AG10803 (cell line): ENCODE measurements around the gene CORO7.

ENCODE experiments used
- DNase-seq: peaks from one replicate; pipeline ENCODE4 v3.0.0; 2010; ENCODE audit warnings: low read depth
- H3K4me3 ChIP-seq: 2 replicates; pipeline ENCODE4 v1.5.1; 2011; ENCODE audit warnings: mild to moderate bottlenecking, low read length, control low read depth
- TF ChIP-seq, protein P1 (sequence below): conservative IDR thresholded peaks from 2 replicates; pipeline ENCODE4 v1.5.1; 2011; ENCODE audit warnings: mild to moderate bottlenecking, low read length, control low read depth, inconsistent platforms

Gene CORO7

GRCh38 chr16:4381935-4382794 lies 34.2 kb downstream of the CORO7 start:
- H3K4me3 ChIP-seq = no peak overlapping the region
- DNase-seq = no peak
- TF ChIP-seq, protein P1, sequence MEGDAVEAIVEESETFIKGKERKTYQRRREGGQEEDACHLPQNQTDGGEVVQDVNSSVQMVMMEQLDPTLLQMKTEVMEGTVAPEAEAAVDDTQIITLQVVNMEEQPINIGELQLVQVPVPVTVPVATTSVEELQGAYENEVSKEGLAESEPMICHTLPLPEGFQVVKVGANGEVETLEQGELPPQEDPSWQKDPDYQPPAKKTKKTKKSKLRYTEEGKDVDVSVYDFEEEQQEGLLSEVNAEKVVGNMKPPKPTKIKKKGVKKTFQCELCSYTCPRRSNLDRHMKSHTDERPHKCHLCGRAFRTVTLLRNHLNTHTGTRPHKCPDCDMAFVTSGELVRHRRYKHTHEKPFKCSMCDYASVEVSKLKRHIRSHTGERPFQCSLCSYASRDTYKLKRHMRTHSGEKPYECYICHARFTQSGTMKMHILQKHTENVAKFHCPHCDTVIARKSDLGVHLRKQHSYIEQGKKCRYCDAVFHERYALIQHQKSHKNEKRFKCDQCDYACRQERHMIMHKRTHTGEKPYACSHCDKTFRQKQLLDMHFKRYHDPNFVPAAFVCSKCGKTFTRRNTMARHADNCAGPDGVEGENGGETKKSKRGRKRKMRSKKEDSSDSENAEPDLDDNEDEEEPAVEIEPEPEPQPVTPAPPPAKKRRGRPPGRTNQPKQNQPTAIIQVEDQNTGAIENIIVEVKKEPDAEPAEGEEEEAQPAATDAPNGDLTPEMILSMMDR = no peak

DNA sequence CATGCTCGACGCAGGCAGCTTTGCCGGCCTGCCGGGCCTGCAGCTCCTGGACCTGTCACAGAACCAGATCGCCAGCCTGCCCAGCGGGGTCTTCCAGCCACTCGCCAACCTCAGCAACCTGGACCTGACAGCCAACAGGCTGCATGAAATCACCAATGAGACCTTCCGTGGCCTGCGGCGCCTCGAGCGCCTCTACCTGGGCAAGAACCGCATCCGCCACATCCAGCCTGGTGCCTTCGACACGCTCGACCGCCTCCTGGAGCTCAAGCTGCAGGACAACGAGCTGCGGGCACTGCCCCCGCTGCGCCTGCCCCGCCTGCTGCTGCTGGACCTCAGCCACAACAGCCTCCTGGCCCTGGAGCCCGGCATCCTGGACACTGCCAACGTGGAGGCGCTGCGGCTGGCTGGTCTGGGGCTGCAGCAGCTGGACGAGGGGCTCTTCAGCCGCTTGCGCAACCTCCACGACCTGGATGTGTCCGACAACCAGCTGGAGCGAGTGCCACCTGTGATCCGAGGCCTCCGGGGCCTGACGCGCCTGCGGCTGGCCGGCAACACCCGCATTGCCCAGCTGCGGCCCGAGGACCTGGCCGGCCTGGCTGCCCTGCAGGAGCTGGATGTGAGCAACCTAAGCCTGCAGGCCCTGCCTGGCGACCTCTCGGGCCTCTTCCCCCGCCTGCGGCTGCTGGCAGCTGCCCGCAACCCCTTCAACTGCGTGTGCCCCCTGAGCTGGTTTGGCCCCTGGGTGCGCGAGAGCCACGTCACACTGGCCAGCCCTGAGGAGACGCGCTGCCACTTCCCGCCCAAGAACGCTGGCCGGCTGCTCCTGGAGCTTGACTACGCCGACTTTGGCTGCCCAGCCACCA lies 35.1 kb downstream of the CORO7 start:
- TF ChIP-seq, protein P1 = no peak
- no peak for DNase-seq
- no peak overlapping the region for H3K4me3 ChIP-seq

DNA sequence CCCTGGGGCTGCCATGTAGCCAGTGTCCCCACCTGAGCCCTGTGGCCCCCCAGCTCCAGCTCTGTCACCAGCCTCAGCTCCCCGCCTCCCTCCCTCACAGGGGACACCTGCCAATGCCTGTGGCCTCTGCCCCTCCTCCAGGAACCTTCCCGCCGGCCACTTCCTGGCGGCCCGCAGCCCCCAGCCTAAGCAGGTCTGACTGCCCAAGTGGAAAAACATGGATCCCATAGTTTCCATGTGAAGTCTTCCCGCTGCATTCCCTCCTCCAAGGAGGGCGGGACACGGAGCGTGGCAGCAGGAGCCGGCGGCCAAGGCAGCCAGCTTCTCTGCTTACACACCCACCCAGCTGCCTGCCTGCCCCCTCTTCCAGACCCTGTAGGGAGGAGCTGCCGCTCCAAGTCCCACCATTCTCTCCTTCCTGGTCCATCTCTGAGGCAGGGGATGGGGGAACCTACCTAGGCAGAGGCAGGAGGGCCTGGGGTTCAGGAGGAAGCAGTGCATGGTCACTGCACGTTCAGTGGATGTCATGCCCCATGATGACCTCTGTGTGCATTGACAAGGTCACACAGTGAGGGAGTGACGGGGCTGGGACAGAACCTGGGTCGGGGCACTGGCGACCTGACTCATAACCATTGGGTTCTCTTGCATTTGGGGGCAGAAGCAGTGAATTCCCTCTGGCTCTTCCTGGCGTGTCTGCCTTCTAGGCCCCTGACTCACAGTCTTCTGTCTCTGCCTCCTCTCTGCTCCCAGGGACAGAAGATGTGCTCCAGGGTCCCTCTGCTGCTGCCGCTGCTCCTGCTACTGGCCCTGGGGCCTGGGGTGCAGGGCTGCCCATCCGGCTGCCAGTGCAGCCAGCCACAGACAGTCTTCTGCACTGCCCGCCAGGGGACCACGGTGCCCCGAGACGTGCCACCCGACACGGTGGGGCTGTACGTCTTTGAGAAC lies 36.0 kb downstream of the CORO7 start:
- H3K4me3 ChIP-seq = no peak overlapping the region
- TF ChIP-seq, protein P1 = no peak
- DNase-seq = no peak

GRCh38 chr16:4378999-4379690 lies 37.3 kb downstream of the CORO7 start:
- DNase-seq = no peak
- H3K4me3 ChIP-seq = no peak overlapping the region
- TF ChIP-seq, protein P1 = no peak

DNA sequence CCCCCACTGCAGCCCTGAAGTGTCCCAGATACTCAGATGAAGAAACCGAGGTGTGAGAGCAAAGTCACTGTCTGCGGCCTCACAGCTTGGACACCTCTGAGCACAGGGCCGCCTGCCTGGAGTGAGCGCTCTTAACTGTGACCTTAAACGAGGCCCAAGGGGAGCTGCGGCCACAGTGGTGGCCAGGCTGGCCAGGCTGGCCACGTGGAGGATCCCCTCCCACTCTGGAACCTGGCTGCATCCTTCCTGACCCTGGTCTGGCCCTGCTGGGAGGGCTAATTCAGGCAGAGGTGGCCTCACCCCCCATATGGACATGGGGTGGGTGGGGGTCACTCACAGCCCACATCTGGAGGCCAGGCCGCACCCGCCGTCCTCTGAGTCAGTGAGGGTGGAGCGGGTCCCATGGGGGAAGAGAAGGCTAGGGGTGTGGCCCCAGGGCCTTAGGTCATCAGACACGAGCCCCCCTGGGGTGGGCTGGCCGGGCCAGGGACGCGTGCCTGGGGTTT lies 38.2 kb downstream of the CORO7 start:
- H3K4me3 ChIP-seq = peak overlapping the region; percentile 37
- TF ChIP-seq, protein P1 = no peak
- peak; percentile 86 for DNase-seq

DNA sequence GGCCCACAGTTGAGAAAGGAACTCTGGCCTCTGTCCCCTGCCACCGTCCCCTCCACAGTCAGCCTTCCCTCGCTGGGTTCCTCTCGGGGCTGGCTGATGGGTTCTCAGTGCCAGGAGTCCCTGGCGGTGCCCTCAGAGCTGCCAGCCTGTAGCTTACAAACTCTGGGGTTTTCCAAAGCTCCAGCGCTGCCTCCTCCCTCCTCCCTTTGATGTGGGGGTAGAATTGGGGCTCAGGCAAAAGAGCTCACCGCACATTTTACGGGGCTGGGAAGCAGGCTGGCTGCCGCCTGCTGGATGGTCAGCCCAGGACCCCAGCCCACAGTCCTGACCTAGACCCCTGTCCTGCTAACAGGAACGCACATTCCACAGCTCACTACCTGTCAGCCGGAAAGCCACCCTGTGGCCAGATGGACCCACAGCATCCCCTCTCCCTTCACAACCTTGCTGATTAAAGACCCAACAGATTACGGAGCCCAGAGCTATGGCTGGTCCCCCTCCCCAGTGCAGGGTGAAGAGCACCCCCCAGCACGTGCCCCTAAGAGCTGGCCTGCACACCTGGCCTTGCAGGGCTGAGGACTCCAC lies 38.7 kb downstream of the CORO7 start:
- H3K4me3 ChIP-seq = peak overlapping the region; percentile 37
- DNase-seq = no peak
- TF ChIP-seq, protein P1 = peak; percentile 28
